Measurements from ENCODE around the gene KCNG2.

GRCh38 chr18:79926306-79926705 lies 128.6 kb downstream of the KCNG2 start:
- TF ChIP-seq CTCF (IDR thresholded peaks at IDR 0.05; ENCODE audit: insufficient read depth, low read length, poor library complexity, severe bottlenecking) (no peak), EZH2phosphoT487 (conservative IDR thresholded peaks at IDR 0.05; ENCODE audit: low read length) (no peak)

Data from SU-DHL-6 (cell line).